ENCODE measurements around the gene EIF5AL1.

EIF5AL1 gene

DNA sequence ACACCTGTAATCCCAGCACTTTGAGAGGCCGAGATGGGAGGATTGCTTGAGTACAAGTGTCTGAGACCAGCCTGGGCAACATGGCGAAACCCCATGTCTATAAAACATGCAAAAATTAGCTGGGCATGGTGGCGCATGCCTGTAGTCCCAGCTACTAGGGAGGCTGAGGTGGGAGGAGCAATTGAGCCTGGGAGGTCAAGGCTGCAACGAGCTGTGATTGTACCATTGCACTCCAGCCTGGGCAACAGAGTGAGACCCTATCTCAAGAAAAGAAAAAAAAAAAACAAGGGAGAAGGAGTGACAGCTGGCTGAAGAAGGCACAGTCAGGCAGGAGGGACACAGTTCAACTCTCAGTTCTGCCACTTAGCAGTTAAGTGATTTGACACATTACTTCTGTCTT is 40.6 kb upstream of the EIF5AL1 start:
- Histone ChIP-seq H3K4me3 (ENCODE audit: insufficient read depth, low read length, poor library complexity, severe bottlenecking) (no peak overlapping the region), H3K27ac (ENCODE audit: low read depth, low read length) (no peak overlapping the region), H3K27me3 (ENCODE audit: low read length) (no peaks in the 10 kb centered on the region; the same call in 1 of the 2 replicates), H3K9me2 (replicated peaks; ENCODE audit: insufficient read depth, low read length) (no peaks in the 10 kb centered on the region), H3K79me2 (ENCODE audit: insufficient read depth, low read length) (no peaks in the 10 kb centered on the region), H3K9ac (ENCODE audit: low read length) (no peak overlapping the region), H2AFZ (ENCODE audit: low read depth, low read length, severe bottlenecking) (no peak overlapping the region), H3F3A (ENCODE audit: insufficient read depth) (no peaks in the 10 kb centered on the region), H4K20me1 (ENCODE audit: low read depth, low read length) (no peaks in the 10 kb centered on the region), H3K4me2 (ENCODE audit: low read depth, low read length, poor library complexity, severe bottlenecking) (no peak overlapping the region), H3K9me3 (ENCODE audit: insufficient read depth, low read length) (no peaks in the 10 kb centered on the region), H3K36me3 (ENCODE audit: low read length) (no peaks in the 10 kb centered on the region)
- no peak for TF ChIP-seq EZH2phosphoT487 (conservative IDR thresholded peaks at IDR 0.05; ENCODE audit: low read length)

DNA sequence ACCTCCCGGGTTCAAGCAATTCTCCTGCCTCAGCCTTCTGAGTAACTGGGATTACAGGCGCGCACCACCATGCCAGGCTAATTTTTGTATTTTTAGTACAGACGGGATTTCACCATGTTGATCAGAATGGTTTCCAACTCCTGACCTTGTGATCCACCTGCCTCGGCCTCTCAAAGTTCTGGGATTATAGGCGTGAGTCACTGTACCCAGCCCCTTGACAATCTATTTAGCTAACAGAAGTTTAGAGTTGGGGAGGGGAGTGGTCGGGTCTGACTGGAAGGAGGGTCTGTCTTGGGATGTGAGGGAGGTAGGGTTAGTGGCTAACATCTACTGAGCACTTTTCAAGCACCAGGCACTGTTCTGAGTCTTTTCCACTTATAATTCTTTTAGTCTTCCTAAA is 39.9 kb upstream of the EIF5AL1 start:
- Histone ChIP-seq H3K27me3 (ENCODE audit: low read length) (no peaks in the 10 kb centered on the region; the same call in 1 of the 2 replicates), H3K9me3 (ENCODE audit: insufficient read depth, low read length) (no peaks in the 10 kb centered on the region), H3K9ac (ENCODE audit: low read length) (no peak overlapping the region), H3K36me3 (ENCODE audit: low read length) (no peaks in the 10 kb centered on the region), H3K27ac (ENCODE audit: low read depth, low read length) (no peak overlapping the region), H4K20me1 (ENCODE audit: low read depth, low read length) (no peaks in the 10 kb centered on the region), H3K79me2 (ENCODE audit: insufficient read depth, low read length) (no peaks in the 10 kb centered on the region), H3K9me2 (replicated peaks; ENCODE audit: insufficient read depth, low read length) (no peaks in the 10 kb centered on the region), H3K4me2 (ENCODE audit: low read depth, low read length, poor library complexity, severe bottlenecking) (no peak overlapping the region), H2AFZ (ENCODE audit: low read depth, low read length, severe bottlenecking) (no peak overlapping the region), H3K4me3 (ENCODE audit: insufficient read depth, low read length, poor library complexity, severe bottlenecking) (no peak overlapping the region), H3F3A (ENCODE audit: insufficient read depth) (no peaks in the 10 kb centered on the region)
- TF ChIP-seq, protein P1, sequence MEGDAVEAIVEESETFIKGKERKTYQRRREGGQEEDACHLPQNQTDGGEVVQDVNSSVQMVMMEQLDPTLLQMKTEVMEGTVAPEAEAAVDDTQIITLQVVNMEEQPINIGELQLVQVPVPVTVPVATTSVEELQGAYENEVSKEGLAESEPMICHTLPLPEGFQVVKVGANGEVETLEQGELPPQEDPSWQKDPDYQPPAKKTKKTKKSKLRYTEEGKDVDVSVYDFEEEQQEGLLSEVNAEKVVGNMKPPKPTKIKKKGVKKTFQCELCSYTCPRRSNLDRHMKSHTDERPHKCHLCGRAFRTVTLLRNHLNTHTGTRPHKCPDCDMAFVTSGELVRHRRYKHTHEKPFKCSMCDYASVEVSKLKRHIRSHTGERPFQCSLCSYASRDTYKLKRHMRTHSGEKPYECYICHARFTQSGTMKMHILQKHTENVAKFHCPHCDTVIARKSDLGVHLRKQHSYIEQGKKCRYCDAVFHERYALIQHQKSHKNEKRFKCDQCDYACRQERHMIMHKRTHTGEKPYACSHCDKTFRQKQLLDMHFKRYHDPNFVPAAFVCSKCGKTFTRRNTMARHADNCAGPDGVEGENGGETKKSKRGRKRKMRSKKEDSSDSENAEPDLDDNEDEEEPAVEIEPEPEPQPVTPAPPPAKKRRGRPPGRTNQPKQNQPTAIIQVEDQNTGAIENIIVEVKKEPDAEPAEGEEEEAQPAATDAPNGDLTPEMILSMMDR (IDR thresholded peaks at IDR 0.05; ENCODE audit: insufficient read depth, low read length, poor library complexity, severe bottlenecking) = no peak
- no peak for TF ChIP-seq EZH2phosphoT487 (conservative IDR thresholded peaks at IDR 0.05; ENCODE audit: low read length)

DNA sequence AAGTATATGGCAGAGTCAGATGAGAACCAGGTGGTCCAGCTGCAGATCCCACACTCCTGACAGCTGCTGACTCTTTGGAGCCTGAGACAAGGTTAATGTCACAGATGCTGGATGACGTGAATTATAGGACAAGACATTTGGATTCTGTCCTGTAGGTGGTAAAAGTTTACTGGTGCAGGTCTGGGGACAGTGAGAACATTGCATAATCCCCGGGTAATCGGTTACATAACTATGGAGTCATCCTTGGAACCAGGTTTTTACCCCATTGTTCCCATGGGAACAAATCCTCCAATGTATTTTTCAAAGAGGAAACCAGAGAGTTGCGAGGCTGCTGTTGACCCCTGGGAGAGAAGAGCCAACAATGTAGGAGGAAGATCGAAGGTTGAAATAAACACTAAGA is 39.4 kb upstream of the EIF5AL1 start:
- Histone ChIP-seq H3K79me2 (ENCODE audit: insufficient read depth, low read length) (no peaks in the 10 kb centered on the region), H3K36me3 (ENCODE audit: low read length) (no peaks in the 10 kb centered on the region), H3K4me3 (ENCODE audit: insufficient read depth, low read length, poor library complexity, severe bottlenecking) (no peak overlapping the region), H3K4me2 (ENCODE audit: low read depth, low read length, poor library complexity, severe bottlenecking) (no peak overlapping the region), H3K9ac (ENCODE audit: low read length) (no peak overlapping the region), H3K9me3 (ENCODE audit: insufficient read depth, low read length) (no peaks in the 10 kb centered on the region), H3K27me3 (ENCODE audit: low read length) (no peaks in the 10 kb centered on the region; the same call in 1 of the 2 replicates), H4K20me1 (ENCODE audit: low read depth, low read length) (no peaks in the 10 kb centered on the region), H3K27ac (ENCODE audit: low read depth, low read length) (no peak overlapping the region), H3K9me2 (replicated peaks; ENCODE audit: insufficient read depth, low read length) (no peaks in the 10 kb centered on the region), H3F3A (ENCODE audit: insufficient read depth) (no peaks in the 10 kb centered on the region), H2AFZ (ENCODE audit: low read depth, low read length, severe bottlenecking) (no peak overlapping the region)
- no peak for TF ChIP-seq EZH2phosphoT487 (conservative IDR thresholded peaks at IDR 0.05; ENCODE audit: low read length)
- TF ChIP-seq, protein P1 (IDR thresholded peaks at IDR 0.05; ENCODE audit: insufficient read depth, low read length, poor library complexity, severe bottlenecking) = no peak

DNA sequence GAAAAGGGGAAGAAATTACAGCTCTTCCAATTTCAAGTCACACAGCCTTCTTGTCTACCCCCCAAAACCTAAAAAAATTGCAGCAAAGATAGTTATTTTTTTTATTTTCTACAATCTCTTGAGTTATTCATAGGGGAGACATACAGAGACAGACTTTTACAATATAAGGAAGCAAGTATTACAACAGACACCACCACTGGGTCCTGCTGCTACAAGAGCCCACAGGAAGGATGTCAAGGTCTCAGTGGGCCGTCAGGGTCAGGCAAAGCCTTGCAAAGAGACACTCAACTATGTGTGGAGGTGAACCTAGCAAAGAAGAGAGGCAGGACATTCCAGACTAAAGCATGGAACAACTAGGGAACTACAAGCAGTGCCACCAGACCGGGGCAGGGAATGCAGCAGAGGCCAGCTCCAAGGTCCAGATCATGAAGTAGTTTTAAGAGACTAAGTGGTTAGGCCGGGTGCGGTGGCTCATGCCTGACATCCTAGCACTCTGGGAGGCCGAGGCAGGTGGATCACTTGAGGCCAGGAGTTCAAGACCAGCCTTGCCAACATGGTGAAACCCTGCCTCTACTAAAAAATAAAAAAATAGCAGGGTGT is 38.7 kb upstream of the EIF5AL1 start:
- Histone ChIP-seq H3K4me2 (ENCODE audit: low read depth, low read length, poor library complexity, severe bottlenecking) (no peak overlapping the region), H3K79me2 (ENCODE audit: insufficient read depth, low read length) (no peaks in the 10 kb centered on the region), H3K27ac (ENCODE audit: low read depth, low read length) (no peak overlapping the region), H3K4me3 (ENCODE audit: insufficient read depth, low read length, poor library complexity, severe bottlenecking) (no peak overlapping the region), H3K9me3 (ENCODE audit: insufficient read depth, low read length) (no peaks in the 10 kb centered on the region), H3F3A (ENCODE audit: insufficient read depth) (no peaks in the 10 kb centered on the region), H3K36me3 (ENCODE audit: low read length) (no peaks in the 10 kb centered on the region), H4K20me1 (ENCODE audit: low read depth, low read length) (no peaks in the 10 kb centered on the region), H3K27me3 (ENCODE audit: low read length) (no peaks in the 10 kb centered on the region; the same call in 1 of the 2 replicates), H3K9me2 (replicated peaks; ENCODE audit: insufficient read depth, low read length) (no peaks in the 10 kb centered on the region), H3K9ac (ENCODE audit: low read length) (no peak overlapping the region), H2AFZ (ENCODE audit: low read depth, low read length, severe bottlenecking) (no peak overlapping the region)
- TF ChIP-seq, protein P1 (IDR thresholded peaks at IDR 0.05; ENCODE audit: insufficient read depth, low read length, poor library complexity, severe bottlenecking) = no peak
- TF ChIP-seq EZH2phosphoT487 (conservative IDR thresholded peaks at IDR 0.05; ENCODE audit: low read length) = no peak

Data from SU-DHL-6 (cell line).